Activated T-helper 1 cell treated with Interleukin-2 at 50 U/mL for 16 hours (primary cell): Measurements from ENCODE around the gene NELFB.

Experiments
- DNase-seq: peaks from one replicate; pipeline ENCODE4 v3.0.0-alpha.2; 2020; ENCODE audit warnings: low read depth

NELFB gene

DNA sequence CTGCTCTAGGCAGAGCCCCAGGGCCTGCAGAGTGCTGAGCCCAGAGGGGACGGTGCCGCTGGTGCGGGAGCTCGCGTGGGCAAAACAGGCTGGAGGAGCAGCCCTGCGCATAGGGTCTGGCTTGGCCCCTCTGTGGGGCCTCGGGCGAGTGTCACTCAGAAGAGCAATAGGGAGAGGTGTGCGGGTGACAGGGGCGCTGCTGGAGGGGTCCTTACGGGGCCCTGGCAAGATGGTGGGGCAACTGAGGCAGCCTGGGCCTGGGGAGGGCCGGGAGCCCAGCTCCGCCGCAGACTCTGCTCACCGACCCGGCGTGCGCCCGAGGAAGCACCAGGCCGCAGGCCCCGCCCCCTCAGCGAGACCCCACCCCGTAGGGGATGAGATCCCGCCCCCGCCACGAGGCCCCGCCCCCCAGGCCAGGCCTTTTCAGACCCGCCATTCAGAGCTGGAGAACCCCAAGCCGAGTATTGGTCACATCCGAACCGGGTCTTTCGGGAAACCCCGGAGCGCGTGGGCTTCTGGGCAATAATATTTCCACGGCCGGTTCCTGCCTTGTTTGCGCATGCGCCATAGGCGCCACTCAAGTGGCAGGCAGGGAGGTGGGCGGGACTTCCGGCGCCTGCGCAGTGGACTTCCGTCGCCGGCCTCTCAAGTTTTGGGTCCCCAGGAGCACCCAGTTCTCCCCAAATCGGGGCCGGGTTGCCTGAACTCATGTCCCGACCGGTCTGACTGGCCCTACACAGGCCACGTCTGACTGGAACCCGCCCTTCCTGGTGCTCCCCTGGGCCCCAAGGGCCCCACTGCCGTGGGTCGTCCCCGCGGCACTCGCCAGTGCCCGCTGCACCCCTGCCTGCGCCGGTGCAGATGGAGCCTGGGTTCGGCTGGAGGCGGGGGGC lies 31.8 kb upstream of the NELFB start:
- DNase-seq, result peak; percentile 95

DNA sequence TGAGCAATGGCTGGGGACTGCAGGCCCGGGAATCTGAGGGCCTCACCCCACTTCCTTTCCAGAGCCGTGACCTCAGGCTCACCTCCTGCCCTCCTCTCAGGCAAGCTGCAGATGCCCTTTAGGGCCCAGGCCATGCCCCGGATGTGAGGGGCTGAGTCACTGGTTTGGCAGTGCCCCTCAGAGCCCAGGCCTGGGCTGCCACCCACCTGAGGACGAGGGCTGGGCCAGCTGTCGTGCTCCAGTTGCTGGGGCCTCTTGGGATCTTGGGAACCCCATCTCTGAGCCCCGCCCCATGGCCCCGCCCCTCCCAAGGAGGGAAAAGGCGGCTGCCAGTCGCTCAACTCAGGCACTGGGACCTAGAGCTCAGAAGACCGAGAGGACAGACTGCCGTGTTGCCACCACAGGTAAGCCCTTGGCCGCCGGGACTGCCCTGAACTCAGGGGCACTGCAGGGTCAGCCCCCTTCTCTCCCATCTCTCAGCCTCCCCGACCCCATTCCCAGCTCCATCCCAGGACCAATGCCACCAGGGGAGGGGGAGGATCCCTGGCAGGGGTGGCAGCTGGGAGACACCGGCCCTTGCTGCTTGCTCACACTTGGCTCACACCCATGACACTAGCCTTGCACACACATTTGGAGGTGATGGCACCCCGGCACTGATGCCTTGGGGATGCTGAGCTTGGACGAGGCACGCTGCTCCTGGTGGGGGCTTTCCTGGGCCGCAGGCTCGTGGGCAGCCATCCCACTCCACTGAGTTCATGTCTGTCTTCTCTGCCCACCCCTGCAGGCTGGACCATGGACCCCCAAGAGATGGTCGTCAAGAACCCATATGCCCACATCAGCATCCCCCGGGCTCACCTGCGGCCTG lies 30.1 kb upstream of the NELFB start, which contains the start of gene CYSRT1:
Gene CYSRT1 (plus strand): TSS at position 345 of the 865 bp plus-strand sequence. CDS start 448 bp downstream, at position 793.
- no peak for DNase-seq

DNA sequence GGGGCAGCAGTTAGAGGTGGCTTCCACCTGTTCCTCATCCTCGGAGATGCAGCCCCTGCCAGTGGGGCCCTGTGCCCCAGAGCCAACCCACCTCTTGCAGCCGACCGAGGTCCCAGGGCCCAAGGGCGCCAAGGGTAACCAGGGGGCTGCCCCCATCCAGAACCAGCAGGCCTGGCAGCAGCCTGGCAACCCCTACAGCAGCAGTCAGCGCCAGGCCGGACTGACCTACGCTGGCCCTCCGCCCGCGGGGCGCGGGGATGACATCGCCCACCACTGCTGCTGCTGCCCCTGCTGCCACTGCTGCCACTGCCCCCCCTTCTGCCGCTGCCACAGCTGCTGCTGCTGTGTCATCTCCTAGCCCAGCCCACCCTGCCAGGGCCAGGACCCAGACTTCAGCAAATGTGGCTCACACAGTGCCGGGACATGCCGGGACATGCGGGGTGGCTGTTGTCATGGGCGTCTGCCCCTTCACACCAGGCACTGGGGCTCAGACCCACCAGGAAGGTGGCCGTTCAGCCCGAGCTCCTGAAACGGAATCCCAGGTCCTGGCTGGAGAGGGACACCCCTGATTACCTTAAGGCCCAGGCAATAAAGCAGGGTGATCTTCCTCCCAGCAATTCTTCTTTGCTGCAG lies 29.3 kb upstream of the NELFB start:
- no peak for DNase-seq

DNA sequence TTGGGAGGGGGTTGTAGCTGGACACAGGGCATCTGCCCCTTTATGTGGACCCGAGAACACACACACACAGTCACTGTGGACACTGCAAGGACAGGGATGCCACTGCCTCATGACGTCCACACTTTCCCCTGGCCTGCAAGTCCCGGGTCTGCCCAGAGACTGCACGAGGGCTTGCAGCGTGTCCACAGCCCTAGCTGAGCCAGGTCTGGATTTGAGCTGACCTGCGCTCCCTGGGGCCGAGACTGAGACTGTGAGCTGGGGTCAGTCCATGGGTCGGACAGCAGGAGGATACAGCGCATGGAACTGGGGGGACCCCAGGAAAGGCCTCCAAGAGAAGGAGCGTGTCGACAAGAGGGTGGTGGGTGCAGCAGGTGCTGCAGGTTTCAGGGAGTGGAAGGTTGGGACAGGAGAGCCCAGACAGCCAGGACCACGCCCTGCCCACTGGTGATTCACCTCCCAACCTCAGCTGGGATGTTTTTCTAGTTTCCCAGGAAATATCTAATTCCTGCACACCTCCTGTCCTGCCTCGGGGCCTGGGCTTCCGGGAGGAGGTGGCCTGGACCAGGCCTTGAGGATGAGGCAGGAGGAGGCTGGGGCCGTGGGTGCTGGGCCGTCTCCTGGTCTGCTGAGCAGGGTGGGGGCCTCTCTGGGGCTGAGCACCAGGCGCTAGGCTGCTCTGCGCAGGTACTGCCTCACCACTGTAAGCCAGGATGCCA lies 28.6 kb upstream of the NELFB start:
- DNase-seq, result no peak

DNA sequence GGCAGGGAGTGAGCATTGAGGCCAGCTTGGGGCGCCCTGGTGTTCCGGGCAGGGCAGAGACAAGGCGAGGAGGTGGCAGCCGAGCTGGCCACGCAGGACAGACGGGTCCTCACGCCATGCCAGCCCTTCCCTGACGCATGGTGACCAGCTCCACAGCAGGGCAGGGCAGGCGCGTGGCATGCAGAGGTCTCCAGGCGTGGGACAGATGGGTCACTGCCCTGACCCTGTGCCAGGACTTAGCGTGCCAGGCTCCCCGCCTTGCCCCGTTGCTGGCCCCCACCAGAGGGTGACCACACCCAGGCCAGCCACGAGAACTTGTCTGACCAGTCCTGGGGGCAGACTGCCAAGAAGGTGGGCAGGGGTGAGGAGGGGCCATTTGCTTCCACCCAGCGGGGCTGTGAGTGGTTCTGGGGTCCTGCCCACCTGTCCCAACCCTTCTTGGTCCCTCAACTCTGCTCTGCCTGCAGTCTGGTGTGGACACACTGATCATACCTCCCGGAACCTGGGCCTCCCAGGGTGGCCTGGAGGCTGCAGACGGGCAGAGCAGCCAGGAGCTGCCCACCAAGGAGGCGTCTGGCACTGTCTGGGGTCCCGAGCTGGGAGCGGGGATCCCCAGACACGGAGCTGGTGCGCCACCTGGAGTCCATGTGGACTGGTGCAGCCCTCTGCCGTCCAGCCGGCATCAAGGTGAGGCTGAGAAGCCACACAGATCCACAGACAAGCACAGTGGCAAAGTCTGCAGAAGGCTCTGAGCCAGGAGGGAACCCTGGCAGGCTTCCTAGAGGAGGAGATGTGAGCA lies 27.9 kb upstream of the NELFB start, which contains the start of gene RNF224:
Gene RNF224 (plus strand): TSS at position 449 of the 799 bp plus-strand sequence. CDS start 834 bp downstream, outside the sequence.
- peak; percentile 68 for DNase-seq

DNA sequence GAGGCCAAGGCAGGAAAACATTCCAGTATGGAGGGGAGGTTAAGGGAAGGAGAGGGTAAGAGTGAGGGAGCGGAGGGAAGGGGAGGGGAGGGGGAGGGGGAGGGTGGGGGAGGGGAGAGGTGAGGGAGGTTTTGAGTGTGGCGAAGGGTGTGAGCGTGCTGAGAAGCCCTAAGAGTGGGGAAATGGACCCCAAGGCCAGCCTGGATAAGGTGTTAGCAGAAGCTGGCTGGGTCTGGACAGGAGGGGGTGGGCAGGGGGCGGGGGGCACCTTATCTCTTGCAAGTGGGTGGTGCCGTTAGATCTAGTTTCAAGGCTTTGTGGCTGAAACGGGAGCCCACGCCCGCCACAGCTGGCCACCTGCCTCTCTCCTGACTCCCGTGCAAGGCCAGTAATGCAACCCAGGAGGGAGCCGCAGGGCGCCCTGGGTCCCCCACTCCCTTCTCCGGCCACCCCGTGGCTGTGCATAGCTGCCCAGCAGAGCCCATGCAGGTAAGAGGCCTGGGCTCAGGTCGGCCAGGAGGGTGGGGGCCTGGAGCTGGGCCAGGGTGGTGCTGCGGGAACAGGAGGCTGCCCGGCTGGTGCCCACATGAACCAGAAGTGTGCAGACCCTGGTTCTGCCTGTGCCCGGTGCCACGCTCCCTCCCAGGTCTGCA lies 27.1 kb upstream of the NELFB start:
- no peak for DNase-seq

DNA sequence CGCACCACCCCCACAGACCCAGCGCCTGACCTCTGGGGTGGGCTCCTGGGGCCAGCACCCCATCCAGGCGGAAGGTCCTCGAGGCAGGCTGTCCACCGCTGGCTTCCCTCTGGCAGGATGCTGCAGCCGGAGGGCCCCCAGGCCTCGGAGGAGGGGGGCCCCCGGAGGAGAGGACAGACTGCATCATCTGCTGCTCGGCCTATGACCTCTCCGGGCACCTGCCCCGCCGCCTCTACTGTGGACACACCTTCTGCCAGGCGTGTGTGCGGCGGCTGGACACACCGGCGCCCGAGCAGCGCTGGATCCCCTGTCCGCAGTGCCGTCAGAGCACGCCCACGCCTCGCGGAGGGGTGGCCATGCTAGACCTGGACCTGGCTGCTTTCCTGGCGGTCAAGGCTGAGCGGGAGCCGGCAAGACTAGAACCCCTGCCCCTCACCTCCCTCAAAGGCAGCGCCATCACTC lies 26.6 kb upstream of the NELFB start:
- DNase-seq, result no peak

DNA sequence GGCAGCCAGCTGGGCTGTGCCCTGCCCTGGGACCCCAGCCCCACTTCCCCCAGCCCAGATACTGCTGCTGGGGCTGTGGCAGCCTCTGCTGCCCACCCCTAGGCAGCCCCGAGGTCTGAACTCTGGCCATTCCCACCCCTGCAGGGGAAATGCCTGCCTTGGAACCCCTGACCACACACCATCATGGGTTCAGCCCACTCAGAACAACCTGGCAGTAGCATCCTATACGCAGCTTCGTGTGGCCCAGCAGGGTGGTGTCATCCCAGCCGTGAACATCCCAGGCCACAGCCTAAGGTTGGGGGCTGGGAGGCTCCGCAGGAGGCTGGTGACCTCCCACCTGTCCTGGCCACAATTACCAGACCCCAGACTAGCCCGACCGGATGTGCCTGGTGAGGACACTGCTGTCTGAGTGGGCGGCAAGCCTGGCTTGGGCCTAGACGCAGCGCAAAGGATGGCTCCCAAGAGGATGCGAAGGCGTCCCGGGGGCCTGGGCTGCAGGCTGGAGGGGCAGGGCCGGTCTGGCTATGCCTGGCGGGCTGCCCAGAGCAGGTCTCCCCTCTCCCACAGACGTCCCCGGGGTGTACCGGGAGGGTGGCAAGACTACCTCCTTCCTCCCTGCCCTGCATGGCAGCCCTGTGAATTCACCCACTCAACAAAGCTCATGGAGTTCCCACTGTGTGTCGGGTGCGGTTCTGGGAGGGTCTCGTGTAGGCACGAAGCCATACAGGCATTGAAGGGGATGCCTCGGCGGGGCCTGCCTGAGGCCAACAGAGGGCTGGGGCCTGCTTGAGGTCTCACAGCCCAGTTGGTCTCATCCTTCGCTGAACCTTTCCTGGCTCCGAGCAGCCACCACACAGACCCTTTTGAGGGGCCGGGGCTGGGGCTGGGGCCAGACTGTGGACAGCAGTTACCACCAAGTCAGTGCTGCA lies 25.9 kb upstream of the NELFB start:
- no peak for DNase-seq

DNA sequence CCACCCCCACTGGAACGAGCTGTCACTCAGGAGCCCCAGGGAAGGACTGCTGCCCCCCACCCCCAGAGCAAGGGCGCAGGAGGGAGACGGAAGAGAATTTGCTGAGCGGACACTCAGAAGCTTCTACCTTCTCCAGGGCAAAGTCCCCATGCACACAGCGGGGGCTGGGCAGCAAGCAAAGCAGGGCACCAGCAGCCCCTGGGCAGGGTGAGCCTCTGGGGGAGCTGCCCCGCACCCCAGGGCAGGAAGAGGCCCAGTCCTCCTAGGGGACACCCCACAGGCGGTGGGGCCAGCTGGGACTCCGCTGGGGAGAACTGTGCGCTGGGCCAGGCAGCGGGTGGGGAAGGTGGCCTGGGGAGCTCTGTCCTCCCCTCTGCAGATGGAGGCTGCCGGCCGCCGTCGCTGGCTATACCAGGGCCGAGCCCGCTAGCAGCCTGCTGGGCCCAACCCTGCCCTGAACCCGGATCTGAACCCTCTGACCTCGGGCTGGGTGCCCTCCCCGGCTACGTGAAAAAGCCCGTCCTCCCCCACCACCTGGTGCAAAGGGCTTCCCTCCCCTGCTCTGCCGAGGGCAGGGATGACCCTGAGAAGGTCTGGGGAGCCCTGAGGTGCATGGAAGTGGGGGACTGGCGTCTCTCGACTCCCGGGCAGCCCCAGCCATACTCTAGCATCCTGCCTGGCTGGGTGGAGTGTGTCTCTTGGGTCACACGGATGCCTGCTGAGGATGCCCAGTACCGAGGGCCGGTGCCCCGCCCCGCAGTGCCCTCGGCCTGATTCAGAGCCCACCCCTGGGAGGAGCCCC lies 25.0 kb upstream of the NELFB start:
- no peak for DNase-seq

DNA sequence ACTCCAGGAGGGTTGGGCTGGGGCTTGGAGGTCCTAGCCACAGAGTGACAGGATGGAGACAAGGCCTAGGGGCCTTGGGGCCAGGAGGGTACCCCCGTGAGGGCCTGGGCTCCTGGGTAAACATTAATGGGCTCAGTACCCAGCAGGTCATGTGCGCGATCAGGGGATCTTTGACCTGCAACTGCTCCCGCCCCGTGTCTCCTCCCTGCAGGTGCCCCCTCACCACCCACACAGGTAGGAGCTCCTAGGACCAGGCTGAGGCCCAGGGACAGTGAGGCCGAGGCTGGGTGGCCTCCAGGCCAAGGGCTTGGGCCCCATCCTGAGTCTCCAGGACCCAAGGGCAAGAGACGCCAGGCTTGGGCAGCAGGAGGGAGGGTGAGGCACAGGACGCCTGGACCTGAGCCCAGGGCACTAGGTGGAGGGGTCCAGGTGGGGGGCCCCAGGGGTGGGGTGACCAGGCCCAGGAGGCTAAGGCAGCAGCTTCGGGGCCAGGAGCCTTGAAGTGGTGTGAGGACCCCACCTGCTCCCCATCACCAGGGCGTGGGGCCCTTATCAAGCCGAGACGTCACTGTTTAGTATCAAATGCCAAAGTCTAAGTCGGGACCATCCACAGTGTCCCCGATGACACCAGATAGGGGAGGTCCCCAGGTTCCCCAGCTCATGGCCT lies 24.3 kb upstream of the NELFB start, which contains the start of gene SLC34A3:
Gene SLC34A3 (plus strand): TSS at position 197 of the 667 bp plus-strand sequence. CDS start 802 bp downstream, outside the sequence.
- DNase-seq, result no peak

DNA sequence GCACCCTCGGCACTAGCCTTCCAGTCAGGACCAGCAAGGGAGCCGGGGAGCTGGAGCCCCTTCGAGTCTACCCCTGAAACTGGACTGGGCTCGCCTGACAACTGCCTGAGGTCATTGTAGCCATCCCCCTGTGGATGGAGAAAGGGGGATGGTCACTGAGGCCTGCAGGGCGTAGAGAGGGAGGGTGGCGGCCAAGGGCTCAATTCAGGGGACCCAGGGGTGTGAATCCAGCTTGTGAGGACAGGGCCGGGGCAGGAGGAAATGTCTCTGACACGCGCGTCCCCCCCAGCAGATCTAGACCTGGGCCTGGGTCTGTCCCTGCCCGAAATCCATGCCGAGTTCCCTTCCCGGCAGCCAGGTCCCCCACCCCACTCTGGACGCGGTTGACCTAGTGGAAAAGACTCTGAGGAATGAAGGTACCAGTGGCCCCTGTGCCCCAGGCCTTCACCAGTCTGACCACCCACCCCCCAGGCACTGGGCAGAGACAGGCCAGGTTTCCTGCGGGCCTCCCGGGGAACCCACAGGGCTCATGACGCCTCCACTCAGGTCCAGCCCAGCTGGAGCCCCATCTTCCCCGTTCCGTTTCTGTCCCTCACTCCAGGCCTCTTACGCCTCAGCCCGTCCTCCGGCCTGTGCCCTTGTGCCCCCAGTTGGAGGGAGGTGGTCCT lies 23.6 kb upstream of the NELFB start:
- no peak for DNase-seq

DNA sequence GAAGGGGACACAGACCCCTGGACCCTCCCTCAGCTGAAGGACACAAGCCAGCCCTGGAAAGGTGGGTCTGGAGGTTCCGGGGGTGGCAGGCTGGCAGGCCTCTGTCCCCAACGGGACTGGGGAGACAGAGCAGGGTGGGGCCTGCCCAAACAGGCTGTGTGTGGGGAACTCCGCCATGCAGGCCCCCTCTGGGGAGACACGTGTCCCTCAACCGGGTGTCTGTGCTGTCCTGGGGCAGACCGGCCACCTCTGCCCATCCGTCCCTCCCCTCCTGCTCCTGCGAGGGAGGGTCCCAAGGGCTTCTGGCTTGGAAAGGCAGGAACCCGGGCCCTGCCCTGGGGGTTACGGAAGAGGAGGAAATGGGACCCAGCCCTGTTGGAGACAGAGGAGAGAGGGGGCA lies 23.0 kb upstream of the NELFB start:
- no peak for DNase-seq

DNA sequence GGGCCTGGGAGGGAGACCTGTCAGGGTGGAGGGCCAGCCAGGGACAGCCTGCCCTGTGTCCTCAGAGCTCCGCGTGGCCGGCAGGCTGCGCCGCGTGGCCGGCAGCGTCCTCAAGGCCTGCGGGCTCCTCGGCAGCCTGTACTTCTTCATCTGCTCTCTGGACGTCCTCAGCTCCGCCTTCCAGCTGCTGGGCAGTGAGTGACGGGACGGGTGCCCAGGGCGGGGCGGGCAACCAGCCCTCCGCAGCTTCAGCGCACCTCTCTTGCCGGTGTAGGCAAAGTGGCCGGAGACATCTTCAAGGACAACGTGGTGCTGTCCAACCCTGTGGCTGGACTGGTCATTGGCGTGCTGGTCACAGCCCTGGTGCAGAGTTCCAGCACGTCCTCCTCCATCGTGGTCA lies 22.6 kb upstream of the NELFB start:
- DNase-seq, result no peak

DNA sequence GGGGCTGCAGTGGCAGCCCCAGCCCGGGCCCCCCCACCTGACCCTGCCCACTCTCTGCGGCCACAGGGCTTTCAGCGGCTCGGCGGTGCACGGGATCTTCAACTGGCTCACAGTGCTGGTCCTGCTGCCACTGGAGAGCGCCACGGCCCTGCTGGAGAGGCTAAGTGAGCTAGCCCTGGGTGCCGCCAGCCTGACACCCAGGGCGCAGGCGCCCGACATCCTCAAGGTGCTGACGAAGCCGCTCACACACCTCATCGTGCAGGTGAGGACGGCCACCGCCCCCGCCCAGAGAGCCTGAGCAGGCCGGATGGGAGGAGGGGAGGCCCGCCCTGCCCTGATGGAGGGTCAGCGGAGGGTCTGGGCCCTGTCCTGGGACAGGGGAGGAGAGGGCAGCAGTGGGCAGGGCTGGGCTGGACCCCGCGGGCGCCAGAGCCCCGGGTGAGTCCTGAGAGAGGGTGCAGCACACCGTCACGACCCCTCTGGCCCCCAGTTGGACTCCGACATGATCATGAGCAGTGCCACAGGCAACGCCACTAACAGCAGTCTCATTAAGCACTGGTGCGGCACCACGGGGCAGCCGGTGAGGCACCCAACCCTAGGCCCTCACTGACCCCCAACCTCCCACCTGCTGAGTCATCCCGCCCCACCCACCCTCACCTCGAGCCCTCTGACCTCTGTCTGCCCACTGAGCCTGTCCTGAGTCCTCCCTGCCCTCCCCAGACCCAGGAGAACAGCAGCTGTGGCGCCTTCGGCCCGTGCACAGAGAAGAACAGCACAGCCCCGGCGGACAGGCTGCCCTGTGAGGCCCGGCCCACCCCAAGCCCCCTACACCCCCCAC lies 21.8 kb upstream of the NELFB start:
- no peak for DNase-seq

DNA sequence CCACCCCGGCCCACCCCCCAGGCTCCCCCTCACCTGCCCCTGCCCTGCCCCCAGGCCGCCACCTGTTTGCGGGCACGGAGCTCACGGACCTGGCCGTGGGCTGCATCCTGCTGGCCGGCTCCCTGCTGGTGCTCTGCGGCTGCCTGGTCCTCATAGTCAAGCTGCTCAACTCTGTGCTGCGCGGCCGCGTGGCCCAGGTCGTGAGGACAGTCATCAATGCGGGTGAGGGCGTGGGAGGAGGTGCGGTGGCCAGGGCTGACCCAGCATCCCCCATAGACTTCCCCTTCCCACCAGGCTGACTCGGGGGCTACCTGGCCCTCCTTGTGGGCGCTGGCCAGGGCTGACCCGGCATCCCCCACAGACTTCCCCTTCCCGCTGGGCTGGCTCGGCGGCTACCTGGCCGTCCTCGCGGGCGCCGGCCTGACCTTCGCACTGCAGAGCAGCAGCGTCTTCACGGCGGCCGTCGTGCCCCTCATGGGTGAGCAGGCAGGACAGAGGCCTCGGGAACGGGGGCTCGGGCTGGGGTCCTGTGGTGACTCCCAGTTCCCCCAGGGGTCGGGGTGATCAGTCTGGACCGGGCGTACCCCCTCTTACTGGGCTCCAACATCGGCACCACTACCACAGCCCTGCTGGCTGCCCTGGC lies 21.0 kb upstream of the NELFB start:
- no peak for DNase-seq
